Keratinocyte (primary cell): Measurements from ENCODE around the gene JUP. TPM values are rescaled to one million over a fixed set of nuclear protein-coding genes. Genes with fewer than 3 reads are reported as not detected.

Source experiments
- DNase-seq: peaks from one replicate; pipeline ENCODE4 v3.0.0-alpha.2; 2011; ENCODE audit warnings: low read depth, missing footprints, low spot score
- FAIRE-seq: peaks from 2 replicates; lab custom pipeline; 2011; peaks lifted over from hg19 to GRCh38; lab: Jason Lieb, UNC
- H2AFZ ChIP-seq: 2 replicates; pipeline ENCODE4 v1.6.0; 2012; ENCODE audit warnings: low read length, control low read depth, inconsistent platforms; ENCODE audit not compliant: control insufficient read depth
- H3K27ac ChIP-seq: 2 replicates; pipeline ENCODE4 v1.5.1; 2011; ENCODE audit warnings: low read length; ENCODE audit not compliant: control insufficient read depth, insufficient read depth
- H3K27me3 ChIP-seq: 3 replicates; pipeline ENCODE4 v1.6.0; 2011; ENCODE audit warnings: low read length; ENCODE audit not compliant: control insufficient read depth, insufficient read depth; ENCODE audit errors: extremely low read depth
- H3K36me3 ChIP-seq, 2 experiments: 2 replicates in 1 of 2; 3 replicates in 1 of 2; pipeline ENCODE4 v1.5.1; 2011; ENCODE audit warnings: low read length in 2 of 2, mild to moderate bottlenecking in 1 of 2; ENCODE audit not compliant: control insufficient read depth in 2 of 2, insufficient read depth in 2 of 2; ENCODE audit errors: extremely low read depth in 1 of 2
- H3K4me1 ChIP-seq: 3 replicates; pipeline ENCODE4 v1.5.1; 2011; ENCODE audit warnings: low read length; ENCODE audit not compliant: control insufficient read depth, insufficient read depth; ENCODE audit errors: extremely low read depth
- H3K4me2 ChIP-seq: 3 replicates; pipeline ENCODE4 v1.6.0; 2011; ENCODE audit warnings: low read depth, low read length; ENCODE audit not compliant: control insufficient read depth, insufficient read depth; ENCODE audit errors: extremely low read depth
- H3K4me3 ChIP-seq, 3 experiments: fragments of 200-600 bp in 1 of 3; sonication (generic) in 1 of 3; 2 replicates in 2 of 3; 3 replicates in 1 of 3; pipeline ENCODE4 v1.5.1; 2011 to 2016; ENCODE audit warnings: low read length in 3 of 3, mild to moderate bottlenecking in 3 of 3, control low read depth in 2 of 3, inconsistent platforms in 1 of 3, low read depth in 1 of 3, mixed read lengths in 1 of 3, mixed run types in 1 of 3, moderate library complexity in 1 of 3; ENCODE audit not compliant: control insufficient read depth in 2 of 3, insufficient read depth in 2 of 3; ENCODE audit errors: extremely low read depth in 1 of 3
- H3K79me2 ChIP-seq: 2 replicates; pipeline ENCODE4 v1.6.0; 2012; ENCODE audit warnings: low read length; ENCODE audit not compliant: control insufficient read depth, insufficient read depth
- H3K9ac ChIP-seq: 3 replicates; pipeline ENCODE4 v1.6.0; 2011; ENCODE audit warnings: low read length; ENCODE audit not compliant: control insufficient read depth, insufficient read depth; ENCODE audit errors: extremely low read depth
- H3K9me1 ChIP-seq: 3 replicates; pipeline ENCODE4 v1.6.0; 2011; ENCODE audit warnings: low read length; ENCODE audit not compliant: control insufficient read depth, insufficient read depth; ENCODE audit errors: extremely low read depth
- H3K9me3 ChIP-seq: 2 replicates; pipeline ENCODE4 v1.5.1; 2012; ENCODE audit warnings: low read depth, low read length; ENCODE audit not compliant: control insufficient read depth
- H4K20me1 ChIP-seq: 3 replicates; pipeline ENCODE4 v1.6.0; 2011; ENCODE audit warnings: low read length; ENCODE audit not compliant: control insufficient read depth, insufficient read depth; ENCODE audit errors: extremely low read depth
- CTCF ChIP-seq, 3 experiments: IDR thresholded peaks in 1 of 3; conservative IDR thresholded peaks in 1 of 3; optimal IDR thresholded peaks in 1 of 3; 2 replicates in 2 of 3; 3 replicates in 1 of 3; pipeline versions ENCODE3 to v1.5.1; 2011; ENCODE audit warnings: low read length in 3 of 3, mild to moderate bottlenecking in 3 of 3, moderate library complexity in 2 of 3, control low read depth in 1 of 3, inconsistent platforms in 1 of 3; ENCODE audit not compliant: insufficient read depth in 2 of 3; ENCODE audit errors: extremely low read depth in 1 of 3
- EZH2 ChIP-seq: IDR thresholded peaks from one replicate; pipeline ENCODE4 v1.6.1; 2012; ENCODE audit warnings: inconsistent platforms, mild to moderate bottlenecking, low read length, moderate library complexity
- dilution Hi-C: fragments of 300-500 bp; cut with MboI; formaldehyde crosslinking; loops from one replicate; pipeline ENCODE4 v1.7.0; 2020; ENCODE audit warnings: low sequenced_read_pairs; ENCODE audit not compliant: extremely low pct_ligation_motif_present
- polyA plus RNA-seq, 5 experiments: library from polyadenylated mRNA; depleted of rRNA in 3 of 5; stranded (reverse) in 3 of 5; stranded (forward) in 1 of 5; unstranded in 1 of 5; fragments of >200 nt; gene quantifications; 1 replicate in 1 of 5; 2 replicates in 3 of 5; 3 replicates in 1 of 5; pipeline versions ENCODE4 v1.2.1 to v1.2.3, GENCODE V29; 2011 to 2012; ENCODE audit warnings: missing spikeins in 2 of 5, low read depth in 1 of 5, low replicate concordance in 1 of 5

Gene JUP
- polyA plus RNA-seq, 1 donor (not counting 4 experiments of a cell fraction or from before 2014, with no cell fraction given) = 152 TPM

GRCh38 chr17:41766135-41766534, 20.4 kb downstream of the JUP start:
- H3K36me3 ChIP-seq = peaks cover 60 to 63% of the 10 kb centered on the region in 2 experiments
- FAIRE-seq = no peak

GRCh38 chr17:41763327-41763726, 23.2 kb downstream of the JUP start:
- FAIRE-seq (no peak), DNase-seq (no peak)
- Histone ChIP-seq H3K79me2 (peaks cover 43% of the 10 kb centered on the region), H3K4me1 (no peaks in the 10 kb centered on the region), H3K9me1 (no peaks in the 10 kb centered on the region), H3K27ac (no peak overlapping the region), H4K20me1 (peaks cover 14% of the 10 kb centered on the region), H3K27me3 (no peaks in the 10 kb centered on the region), H3K9ac (no peak overlapping the region), H3K4me3 (no peak overlapping the region), H3K36me3 (peaks cover 54 to 64% of the 10 kb centered on the region in 2 experiments), H3K4me2 (no peak overlapping the region), H3K9me3 (no peaks in the 10 kb centered on the region), H2AFZ (no peak overlapping the region)
- TF ChIP-seq EZH2 = no peak
- no peak for TF ChIP-seq CTCF (optimal IDR thresholded peaks at IDR 0.05 in 1 of 3, IDR thresholded peaks at IDR 0.05 in 1 of 3, conservative IDR thresholded peaks at IDR 0.05 in 1 of 3; ENCODE audit: extremely low read depth in 1 of 3, insufficient read depth in 2 of 3, low read length in 3 of 3)
- dilution Hi-C loops = no loop called here

More at GRCh38 chr17:41766135-41766534, 20.4 kb downstream of the JUP start:
- Histone ChIP-seq H3K9ac (no peak overlapping the region), H2AFZ (no peak overlapping the region), H4K20me1 (peaks cover 13% of the 10 kb centered on the region), H3K27ac (no peak overlapping the region), H3K4me2 (no peak overlapping the region), H3K9me3 (no peaks in the 10 kb centered on the region), H3K4me3 (no peak overlapping the region), H3K27me3 (no peaks in the 10 kb centered on the region), H3K4me1 (no peaks in the 10 kb centered on the region), H3K9me1 (no peaks in the 10 kb centered on the region), H3K79me2 (peaks cover 54% of the 10 kb centered on the region)
- TF ChIP-seq EZH2 (no peak), CTCF (optimal IDR thresholded peaks at IDR 0.05 in 1 of 3, IDR thresholded peaks at IDR 0.05 in 1 of 3, conservative IDR thresholded peaks at IDR 0.05 in 1 of 3; ENCODE audit: extremely low read depth in 1 of 3, insufficient read depth in 2 of 3, low read length in 3 of 3) (no peak)
- no peak for DNase-seq
- dilution Hi-C loops = no loop called here
